Loucy (cell line): ENCODE measurements around the gene ALDH1L1.

Experiments used
- CTCF ChIP-seq: fragments of 200-600 bp; sonication (generic); conservative IDR thresholded peaks from 2 replicates; pipeline ENCODE4 v1.5.1; 2014; ENCODE audit warnings: mild to moderate bottlenecking, antibody characterized with exemption, low read length
- EZH2phosphoT487 ChIP-seq: fragments of 200-600 bp; IDR thresholded peaks from 2 replicates; pipeline ENCODE4 v1.6.1; 2018; ENCODE audit warnings: antibody characterized with exemption, mild to moderate bottlenecking, moderate library complexity, borderline replicate concordance

GRCh38 chr3:126101521-126101982 is 78.8 kb downstream of the ALDH1L1 start:
- TF ChIP-seq CTCF (no peak), EZH2phosphoT487 (no peak)
